ENCODE results near the gene DAGLB.

The DAGLB gene

GRCh38 chr7:6365451-6365850 lies 82.3 kb downstream of the DAGLB start:
- DNase-seq (ENCODE audit: low read depth, low spot score): no peak

DNA sequence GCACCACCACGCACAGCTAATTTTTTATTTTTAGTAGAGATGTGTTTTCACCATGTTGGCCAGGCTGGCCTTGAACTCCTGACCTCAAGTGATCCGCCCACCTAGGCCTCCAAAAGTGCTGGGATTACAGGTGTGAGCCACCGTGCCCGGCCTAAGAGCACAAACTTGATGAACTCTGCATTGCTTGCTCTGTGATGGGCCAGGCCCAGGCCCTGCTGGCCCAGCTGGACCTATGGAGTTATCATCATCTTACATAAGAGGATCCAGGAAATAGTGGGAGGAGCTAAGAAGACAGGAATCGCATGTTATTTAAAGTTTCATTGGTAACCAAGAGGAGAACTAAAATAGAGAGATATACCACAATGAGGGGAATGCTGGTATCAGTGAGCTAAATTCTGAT lies 86.9 kb downstream of the DAGLB start:
- no peak for DNase-seq (ENCODE audit: low read depth, low spot score)

DNA sequence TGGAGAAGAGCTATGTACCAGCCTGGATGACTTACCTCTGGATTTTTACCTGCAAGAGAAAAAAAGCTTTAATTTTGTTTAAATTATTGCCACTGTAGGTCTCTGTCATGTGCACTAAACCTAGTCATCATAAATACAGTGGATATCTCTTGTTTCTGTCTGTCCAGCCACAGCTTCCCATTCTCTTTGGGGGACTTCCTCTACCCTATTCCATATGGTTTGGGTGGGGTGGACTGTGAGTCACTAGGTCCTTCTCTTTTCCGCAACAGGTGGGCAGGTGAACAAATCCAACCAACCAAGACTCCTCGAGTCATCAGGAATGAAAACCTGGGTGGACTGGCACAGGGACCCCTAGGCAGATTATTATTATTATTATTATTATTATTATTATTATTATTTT lies 88.0 kb downstream of the DAGLB start:
- no peak for DNase-seq (ENCODE audit: low read depth, low spot score)

Data from smooth muscle cell of the brain vasculature (primary cell).